ENCODE data around the gene GRM5.
A peak's percentile ranks its signal among the peaks of the same experiment; 100 is the strongest.

The GRM5 gene

DNA sequence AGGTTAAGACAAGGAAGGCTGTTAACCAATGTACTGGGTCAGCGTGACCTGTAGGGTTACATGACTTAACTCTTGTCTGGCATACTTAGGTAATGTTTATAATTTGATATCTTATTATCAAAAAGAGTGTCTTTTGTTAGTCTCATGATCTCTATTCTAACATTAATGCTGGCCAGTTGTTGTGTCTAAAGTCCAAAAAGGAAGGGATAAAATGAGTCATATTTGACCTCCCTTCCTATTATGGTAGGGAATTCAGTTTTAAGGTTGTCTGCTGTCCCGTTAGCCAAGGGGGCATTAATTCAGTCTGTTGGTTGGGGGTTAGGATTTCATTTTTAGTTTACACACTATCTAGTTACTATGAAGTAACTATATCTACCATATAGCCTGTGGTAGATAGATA, 364.0 kb downstream of the GRM5 start:
- DNase-seq (ENCODE audit: low spot score), result no peak

DNA sequence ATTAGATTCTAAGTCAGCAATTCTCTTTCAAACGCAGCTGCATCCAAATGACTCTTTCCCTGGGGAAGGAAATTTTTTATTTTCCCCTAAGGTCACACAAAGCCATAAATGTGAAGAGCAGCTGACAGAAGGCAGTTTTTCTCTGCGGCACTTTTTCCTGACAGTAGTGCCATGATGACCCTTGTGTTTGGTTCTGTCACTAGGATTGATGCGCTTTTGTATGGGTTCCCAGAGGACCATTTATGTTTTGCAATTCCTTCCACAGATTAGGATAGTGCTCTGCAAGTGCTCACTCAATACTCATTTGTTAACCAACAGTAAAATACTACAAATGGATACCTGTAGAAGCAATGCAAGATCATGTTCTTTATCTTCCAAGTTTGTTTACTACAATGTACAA, 368.6 kb downstream of the GRM5 start:
- DNase-seq (ENCODE audit: low spot score), result no peak

- no peak for DNase-seq (ENCODE audit: low spot score)
Measured at GRCh38 chr11:88695689-88696414, 369.9 kb downstream of the GRM5 start.

- peak; percentile 53 for DNase-seq (ENCODE audit: low spot score)
Measured at GRCh38 chr11:88692306-88693086, 373.3 kb downstream of the GRM5 start.

GRCh38 chr11:88689548-88690240, 376.1 kb downstream of the GRM5 start:
- DNase-seq (ENCODE audit: low spot score), result no peak

GRCh38 chr11:88683024-88683423, 382.8 kb downstream of the GRM5 start:
- DNase-seq (ENCODE audit: low spot score), result no peak

DNA sequence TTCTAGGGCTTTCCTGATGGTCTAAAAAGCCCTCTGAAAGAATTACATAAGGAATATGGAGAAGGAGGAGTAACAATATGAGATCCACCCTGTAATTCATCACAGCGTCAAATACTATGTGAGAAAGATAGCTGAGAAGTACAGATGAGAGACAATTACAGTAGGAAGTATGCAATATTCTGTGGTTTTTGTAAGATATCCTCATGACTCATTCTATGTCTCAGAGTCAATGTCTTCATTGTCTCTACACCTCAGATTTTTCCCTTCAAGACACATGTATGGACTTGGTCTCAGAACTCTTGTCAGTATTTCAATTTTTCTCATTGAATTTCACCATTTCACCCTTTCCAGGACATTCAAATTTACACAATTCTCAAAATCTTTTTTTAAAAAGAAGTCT, 385.0 kb downstream of the GRM5 start:
- no peak for DNase-seq (ENCODE audit: low spot score)

- no peak for DNase-seq (ENCODE audit: low spot score)
Measured at GRCh38 chr11:88666364-88666763, 399.4 kb downstream of the GRM5 start.

- DNase-seq (ENCODE audit: low spot score), result no peak
Measured at GRCh38 chr11:88657076-88657738, 408.6 kb downstream of the GRM5 start.

- no peak for DNase-seq (ENCODE audit: low spot score)
Measured at GRCh38 chr11:88656283-88656682, 409.5 kb downstream of the GRM5 start.

DNA sequence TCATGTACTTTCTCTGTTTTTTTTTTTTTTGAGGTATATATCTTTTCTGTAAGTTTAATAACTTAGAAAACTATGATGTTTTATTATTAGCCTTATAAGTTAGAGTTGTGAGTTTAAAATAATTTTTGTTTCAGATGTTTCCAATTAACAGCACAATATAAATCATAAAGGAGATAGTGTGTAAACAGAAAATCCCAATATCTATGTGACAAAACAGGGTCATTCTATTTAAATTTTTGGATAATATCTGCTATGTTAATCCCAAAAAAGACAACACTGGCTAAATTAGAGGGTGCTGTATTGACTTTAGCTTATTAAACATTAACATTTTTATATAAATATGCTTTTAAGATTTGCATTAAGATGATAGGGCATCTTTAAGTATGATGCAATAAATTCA, 410.1 kb downstream of the GRM5 start:
- no peak for DNase-seq (ENCODE audit: low spot score)

- peak; percentile 74 for DNase-seq (ENCODE audit: low spot score)
Measured at GRCh38 chr11:88655196-88655595, 410.6 kb downstream of the GRM5 start.

- DNase-seq (ENCODE audit: low spot score), result no peak
Measured at GRCh38 chr11:88651556-88651955, 414.2 kb downstream of the GRM5 start.

GRCh38 chr11:88644724-88645123, 421.1 kb downstream of the GRM5 start:
- DNase-seq (ENCODE audit: low spot score), result no peak

DNA sequence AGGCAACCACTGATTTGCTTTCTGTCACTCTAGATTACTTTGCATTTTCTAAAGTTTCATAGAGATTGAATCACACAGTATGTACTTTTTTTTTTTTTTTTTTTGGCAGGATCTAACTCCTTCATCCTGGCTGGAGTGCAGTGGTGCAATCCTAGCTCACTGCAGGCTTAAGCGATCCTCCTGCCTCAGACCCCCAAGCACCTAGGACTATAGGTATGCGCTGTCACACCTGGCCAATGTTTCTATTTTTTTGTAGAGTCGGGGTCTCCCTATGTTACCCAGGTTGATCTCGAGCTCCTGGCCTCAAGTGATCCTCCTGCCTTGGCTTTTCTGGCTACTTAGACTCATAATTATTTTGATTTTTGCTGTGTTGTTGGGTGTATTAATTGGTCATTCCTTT, 433.6 kb downstream of the GRM5 start:
- no peak for DNase-seq (ENCODE audit: low spot score)

DNA sequence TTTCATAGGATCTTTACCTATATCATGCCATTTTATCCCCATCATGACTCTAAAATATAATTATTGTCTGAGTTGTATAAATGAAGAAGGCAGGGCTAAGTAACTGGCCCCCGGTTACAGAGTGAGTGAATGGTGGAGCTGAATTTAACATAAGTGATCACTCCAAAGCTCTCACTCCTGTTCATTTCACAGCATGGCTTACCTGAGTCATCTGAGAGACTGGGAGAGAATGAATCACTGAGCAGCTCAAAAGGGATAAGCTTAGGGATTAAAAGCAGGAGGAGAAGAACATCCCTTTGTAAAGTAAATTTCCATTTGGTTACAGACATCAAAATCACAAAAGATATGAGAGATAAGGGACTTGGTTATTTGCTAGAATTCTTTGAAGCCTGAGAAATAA, 434.3 kb downstream of the GRM5 start:
- DNase-seq (ENCODE audit: low spot score), result peak; percentile 35

DNA sequence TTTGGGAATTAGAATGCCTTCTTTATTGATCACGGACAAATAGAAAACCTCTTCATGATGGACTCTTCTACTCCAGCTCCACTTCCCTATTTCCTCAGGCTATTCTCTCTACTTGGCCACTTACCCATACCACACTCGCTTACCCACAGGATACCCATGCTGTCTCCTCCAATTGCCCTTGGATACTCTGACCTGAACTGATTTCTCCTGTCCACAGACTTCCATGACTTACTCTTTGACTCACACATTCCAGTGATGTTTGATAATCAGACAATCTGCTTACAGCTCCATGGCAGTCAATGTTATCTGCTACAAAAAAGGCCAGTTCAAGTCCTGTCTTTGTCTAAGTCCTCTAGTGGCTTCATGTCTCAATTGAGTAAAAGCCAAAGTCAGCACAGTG, 436.3 kb downstream of the GRM5 start:
- DNase-seq (ENCODE audit: low spot score), result no peak

DNA sequence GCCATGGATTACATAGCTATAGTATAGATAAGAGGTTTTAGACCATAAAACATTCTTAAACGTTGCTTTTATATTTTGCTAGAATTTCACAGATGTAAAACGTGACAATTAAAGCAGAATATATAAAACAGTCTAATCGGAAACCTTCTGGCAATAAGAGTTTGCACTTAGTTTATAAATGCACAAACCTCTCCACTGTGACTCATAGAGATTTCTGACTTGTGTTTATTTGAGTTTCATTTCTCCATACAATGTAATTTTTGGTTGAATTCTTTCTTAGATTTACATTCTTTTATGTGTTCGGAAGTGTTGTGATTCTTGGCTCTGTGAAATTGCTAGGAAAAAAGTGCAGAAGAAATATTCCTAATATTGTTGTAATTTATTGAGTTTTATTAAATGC, 439.6 kb downstream of the GRM5 start:
- DNase-seq (ENCODE audit: low spot score), result no peak

DNA sequence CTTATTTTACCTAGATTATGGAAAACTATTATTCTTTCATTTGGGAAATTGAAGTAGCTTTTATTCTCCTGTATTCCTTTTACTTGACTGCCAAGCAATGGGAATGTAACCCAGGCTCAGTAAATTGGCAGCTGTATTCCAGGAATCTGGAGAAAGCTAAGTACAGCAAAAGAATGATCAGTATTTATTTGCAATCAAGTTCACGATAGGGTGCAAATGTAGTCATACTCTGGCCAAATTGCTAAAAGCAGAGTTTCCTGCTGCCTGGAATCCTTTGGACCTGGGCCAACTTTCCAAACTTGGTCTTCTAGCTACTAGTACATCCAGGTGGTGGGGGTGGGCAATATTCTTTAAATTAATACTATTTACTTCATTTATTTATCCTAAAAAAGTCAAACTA, 442.3 kb downstream of the GRM5 start:
- no peak for DNase-seq (ENCODE audit: low spot score)

DNA sequence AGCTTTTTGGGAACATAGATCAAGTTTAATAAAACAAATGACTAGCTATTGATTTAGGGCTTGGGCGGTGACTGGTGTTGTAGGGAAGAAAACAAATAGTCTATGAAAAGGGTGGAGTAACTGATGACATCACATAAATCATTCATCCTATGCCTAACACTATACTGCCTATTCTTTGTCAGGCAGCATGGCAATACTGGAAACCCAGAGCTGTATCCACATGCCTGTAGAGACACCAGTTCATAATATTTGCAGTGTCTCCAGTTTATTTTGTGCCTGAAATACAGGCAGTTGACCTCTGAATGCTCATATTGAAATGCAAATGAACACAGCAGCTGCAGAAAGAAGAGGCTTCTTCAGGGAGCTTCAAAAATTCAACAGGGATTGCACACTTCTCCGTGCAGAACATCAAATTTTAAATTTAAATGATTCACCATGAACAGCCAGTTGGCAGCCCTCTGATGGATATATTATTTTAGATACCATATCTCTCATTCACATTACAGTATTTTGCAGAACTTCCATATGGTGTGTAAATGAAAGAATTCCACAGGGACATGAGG, 445.1 kb downstream of the GRM5 start:
- DNase-seq (ENCODE audit: low spot score), result no peak

DNA sequence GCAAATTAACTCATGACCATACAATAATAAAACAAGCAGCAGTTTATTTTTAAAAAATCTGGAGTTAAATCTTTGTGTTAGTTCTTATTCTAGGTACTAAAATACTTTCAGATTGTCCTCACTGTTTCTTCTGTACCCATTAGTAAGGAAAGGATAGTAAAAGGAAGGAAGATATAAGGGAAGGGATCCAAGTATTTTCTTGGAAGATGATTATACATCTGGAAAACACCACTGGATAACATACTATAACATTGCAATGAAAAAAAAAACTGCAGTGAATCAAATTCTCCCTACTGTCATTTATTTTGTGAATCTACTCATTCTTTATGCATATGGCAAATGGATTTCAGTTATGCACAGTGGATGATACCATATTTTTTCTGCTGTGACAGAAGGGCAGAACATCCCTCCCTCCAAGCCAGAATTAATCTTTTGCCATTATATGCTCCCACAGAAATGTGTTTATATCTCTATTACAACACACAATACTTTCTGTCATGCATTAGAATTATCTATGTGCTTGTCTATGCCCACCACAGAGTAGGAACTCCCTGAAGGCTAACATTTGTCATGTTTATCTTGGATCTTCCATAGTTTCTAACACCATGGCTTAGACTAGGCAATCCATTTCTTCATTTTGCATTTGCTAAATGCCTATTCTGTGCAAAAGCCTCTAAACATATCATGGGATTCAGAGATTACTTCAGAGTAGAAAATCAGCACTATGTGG, 446.0 kb downstream of the GRM5 start:
- no peak for DNase-seq (ENCODE audit: low spot score)

- no peak for DNase-seq (ENCODE audit: low spot score)
Measured at GRCh38 chr11:88619071-88619425, 446.7 kb downstream of the GRM5 start.

All from putamen (tissue), 1 donor.